K562 (cell line): Measurements from ENCODE around the gene ORMDL1. TPM values are rescaled to one million over a fixed set of nuclear protein-coding genes. Genes with fewer than 3 reads are reported as not detected.
A peak's percentile ranks its signal among the peaks of the same experiment; 100 is the strongest.

Source experiments
- ATAC-seq: fragments of 200-7000 bp; cut with Tn5 transposase; 3 replicates; pipeline ENCODE4 v1.9.1; 2020; ENCODE audit warnings: moderate library complexity
- BruUV-seq: library from RNA; stranded (reverse); fragments of 400-500 nt; replicated peaks from 2 replicates; lab custom pipeline; 2021; lab: Mats Ljungman, UMichigan
- CTCF ChIA-PET: fragments of 300-600 bp; formaldehyde crosslinking; extraction: SDS; loops from one replicate; lab custom pipeline; 2021; ENCODE audit warnings: low intra/inter-chr PET ratio; lab: Yijun Ruan, JAX
- POLR2A ChIA-PET: fragments of 300-600, 350-650 bp; sonication (Branson Sonifier 250); formaldehyde crosslinking; extraction: SDS; loops from one replicate; lab custom pipeline; 2021; ENCODE audit warnings: antibody characterized with exemption, inconsistent platforms; lab: Yijun Ruan, JAX
- DNase-seq, 4 experiments: peaks; one replicate each; pipeline versions ENCODE4 v3.0.0 to v3.0.0-alpha.2; 2011 to 2018; ENCODE audit warnings: low spot score in 3 of 4, mixed read lengths in 3 of 4; ENCODE audit errors: extremely low read depth in 1 of 4
- FAIRE-seq: peaks from 2 replicates; lab custom pipeline; 2011; peaks lifted over from hg19 to GRCh38; lab: Jason Lieb, UNC
- H2AFZ ChIP-seq: 2 replicates; pipeline ENCODE4 v1.6.0; 2011; ENCODE audit warnings: low read depth, low read length, control low read depth, inconsistent platforms
- H3K27ac ChIP-seq: fragments of 200-600 bp; 3 replicates; pipeline ENCODE4 v1.8.0; 2011; ENCODE audit warnings: low read depth, mild to moderate bottlenecking, control low read depth, inconsistent platforms, low read length, moderate library complexity, mixed read lengths; ENCODE audit errors: extremely low read depth
- H3K27me3 ChIP-seq, 2 experiments: fragments of 300-600 bp in 1 of 2; 2 replicates in 1 of 2; 3 replicates in 1 of 2; pipeline versions ENCODE4 v1.6.0 to v1.8.0; 2011; ENCODE audit warnings: inconsistent platforms in 2 of 2, low read length in 2 of 2, mild to moderate bottlenecking in 1 of 2, mixed read lengths in 1 of 2, moderate library complexity in 1 of 2; ENCODE audit not compliant: control insufficient read depth in 2 of 2, insufficient read depth in 2 of 2
- H3K36me3 ChIP-seq: fragments of 300-600 bp; 3 replicates; pipeline ENCODE4 v1.8.0; 2011; ENCODE audit warnings: mild to moderate bottlenecking, low read length, inconsistent platforms; ENCODE audit not compliant: control insufficient read depth, insufficient read depth
- H3K4me1 ChIP-seq, 2 experiments: fragments of 200-600 bp in 1 of 2; replicated peaks in 1 of 2; 2 replicates in 1 of 2; 3 replicates in 1 of 2; pipeline versions ENCODE4 v1.5.1 to v1.8.0; 2011; ENCODE audit warnings: inconsistent platforms in 2 of 2, low read length in 2 of 2, mild to moderate bottlenecking in 1 of 2, mixed read lengths in 1 of 2, moderate library complexity in 1 of 2; ENCODE audit not compliant: control insufficient read depth in 2 of 2, insufficient read depth in 2 of 2
- H3K4me2 ChIP-seq: 2 replicates; pipeline ENCODE4 v1.6.1; 2011; ENCODE audit warnings: low read length, control low read depth, inconsistent platforms, mixed read lengths; ENCODE audit not compliant: insufficient read depth
- H3K4me3 ChIP-seq: fragments of 200-600 bp; sonication (generic), shearing (Covaris generic); 2 replicates; pipeline ENCODE4 v1.5.1; 2016; ENCODE audit warnings: control low read depth, inconsistent platforms
- H3K79me2 ChIP-seq: fragments of 200-600 bp; 3 replicates; pipeline ENCODE4 v1.8.0; 2011; ENCODE audit warnings: low read length, inconsistent platforms; ENCODE audit not compliant: control insufficient read depth, insufficient read depth
- H3K9ac ChIP-seq, 2 experiments: 2 replicates each; pipeline versions ENCODE4 v1.6.0 to v1.6.1; 2011; ENCODE audit warnings: low read depth in 2 of 2, low read length in 2 of 2, control low read depth in 1 of 2, inconsistent platforms in 1 of 2, mild to moderate bottlenecking in 1 of 2, mixed read lengths in 1 of 2; ENCODE audit not compliant: insufficient read depth in 1 of 2
- H3K9me1 ChIP-seq: one replicate; pipeline ENCODE4 v1.6.0; 2011; ENCODE audit warnings: inconsistent platforms, mild to moderate bottlenecking, low read length, moderate library complexity; ENCODE audit not compliant: control insufficient read depth, insufficient read depth
- H3K9me3 ChIP-seq: replicated peaks from 2 replicates; pipeline ENCODE4 v1.5.1; 2011; ENCODE audit warnings: low read depth, low read length, inconsistent platforms; ENCODE audit not compliant: control insufficient read depth, insufficient read depth
- H4K20me1 ChIP-seq: replicated peaks from 2 replicates; pipeline ENCODE4 v1.6.1; 2011; ENCODE audit warnings: low read length, inconsistent platforms, mixed read lengths; ENCODE audit not compliant: control insufficient read depth, insufficient read depth
- ELF1 ChIP-seq: fragments of 200-800 bp; sonication (Bioruptor generic); IDR thresholded peaks from 2 replicates; pipeline ENCODE4 v1.6.1; 2016; ENCODE audit warnings: missing genetic modification characterization, missing compliant biosample characterization
- ETV5 ChIP-seq: sonication (generic); formaldehyde crosslinking; IDR thresholded peaks from 2 replicates; pipeline ENCODE4 v1.4.0; 2020; ENCODE audit warnings: low read depth, mild to moderate bottlenecking, missing genetic modification reagents
- HMG20A ChIP-seq: fragments of 450-650 bp; formaldehyde crosslinking; conservative IDR thresholded peaks from 2 replicates; pipeline ENCODE4 v1.4.0; 2020; ENCODE audit warnings: mild to moderate bottlenecking, mixed read lengths
- HOXB6 ChIP-seq: fragments of 250-450 bp; sonication (Bioruptor Pico); IDR thresholded peaks from 2 replicates; pipeline ENCODE4 v1.5.1; 2022; ENCODE audit warnings: mild to moderate bottlenecking, borderline replicate concordance
- KHSRP ChIP-seq: fragments of 450-650 bp; IDR thresholded peaks from 2 replicates; pipeline ENCODE4 v1.6.1; 2017
- L3MBTL2 ChIP-seq: fragments of 450-650 bp; IDR thresholded peaks from 2 replicates; pipeline ENCODE4 v1.6.1; 2016; ENCODE audit warnings: mild to moderate bottlenecking, moderate library complexity
- MAFK ChIP-seq: IDR thresholded peaks from 2 replicates; pipeline ENCODE4 v1.6.1; 2011; ENCODE audit warnings: low read length, improper control_type of control experiment
- NR3C1 ChIP-seq: sonication (generic); formaldehyde crosslinking; IDR thresholded peaks from 2 replicates; pipeline ENCODE4 v1.8.1; 2022; ENCODE audit warnings: missing genetic modification reagents
- PHTF2 ChIP-seq: fragments of 250-450 bp; sonication (Bioruptor Pico); IDR thresholded peaks from 2 replicates; pipeline ENCODE4 v1.5.0; 2021; ENCODE audit warnings: mild to moderate bottlenecking
- SREBF2 ChIP-seq: sonication (generic); formaldehyde crosslinking; IDR thresholded peaks from 2 replicates; pipeline ENCODE4 v1.4.0; 2020; ENCODE audit warnings: mild to moderate bottlenecking, missing genetic modification reagents
- TEAD2 ChIP-seq: fragments of 450-650 bp; IDR thresholded peaks from 2 replicates; pipeline ENCODE4 v1.6.1; 2016; ENCODE audit warnings: missing genetic modification characterization, control low read depth, missing compliant biosample characterization
- ZNF140 ChIP-seq: fragments of 250-450 bp; sonication (Bioruptor Pico); IDR thresholded peaks from 2 replicates; pipeline ENCODE4 v1.8.0; 2021; ENCODE audit warnings: moderate library complexity, mild to moderate bottlenecking, inconsistent platforms
- ZNF146 ChIP-seq: IDR thresholded peaks from one replicate; pipeline ENCODE4 v1.6.1; 2018; ENCODE audit warnings: missing compliant biosample characterization; ENCODE audit not compliant: unreplicated experiment
- ZNF316 ChIP-seq: fragments of 450-650 bp; IDR thresholded peaks from 2 replicates; pipeline ENCODE4 v1.6.1; 2016
- ZSCAN32 ChIP-seq: fragments of 450-650 bp; formaldehyde crosslinking; IDR thresholded peaks from 2 replicates; pipeline ENCODE4 v1.4.0; 2020; ENCODE audit warnings: mild to moderate bottlenecking, moderate library complexity
- WGBS: fragments of 100-300 bp; shearing (Covaris generic); methylation state at CpG from one replicate; pipeline ENCODE4 v1.1.6; 2016; ENCODE audit warnings: low coverage, mixed read lengths; ENCODE audit not compliant: insufficient coverage; ENCODE audit errors: missing lambda C conversion rate; 5-methylcytosine and 5-hydroxymethylcytosine counted together
- in situ Hi-C: fragments of 300-500 bp; cut with MboI; formaldehyde crosslinking; loops from 4 replicates; pipeline ENCODE4 v1.15.0; 2018; ENCODE audit warnings: inconsistent platforms, mixed read lengths
- intact Hi-C: fragments of 100-400 bp; cut with micrococcal nuclease; formaldehyde crosslinking; loops from 2 replicates; pipeline ENCODE4 v1.14.2; 2022
- polyA plus RNA-seq, 8 experiments: library from polyadenylated mRNA; depleted of rRNA in 4 of 8; stranded (reverse) in 5 of 8; unstranded in 3 of 8; fragments of >200 nt; fragmentation: Nextera tagmentation in 2 of 8; fragmentation: Illumina TruSeq in 1 of 8; extraction: Ambion mirVana in 2 of 8; extraction: Trizol in 1 of 8; gene quantifications; 2 replicates each; pipeline versions ENCODE4 v1.2.1 to v1.2.3, GENCODE V29; 2011 to 2014; ENCODE audit warnings: inconsistent platforms in 1 of 8, missing spikeins in 1 of 8
- total RNA-seq, 7 experiments: library from RNA; depleted of rRNA in 6 of 7; stranded (reverse); fragments of >200 nt in 6 of 7; fragmentation: Illumina TruSeq in 2 of 7; extraction: Trizol in 2 of 7; gene quantifications; 2 replicates each; pipeline versions ENCODE4 v1.2.1 to v1.2.3, GENCODE V29; 2011 to 2021; ENCODE audit warnings: low replicate concordance in 1 of 7
- TF ChIP-seq, protein P1 (sequence below): fragments of 200-800 bp; sonication (Bioruptor generic); IDR thresholded peaks from 2 replicates; pipeline ENCODE4 v1.6.1; 2017; ENCODE audit warnings: missing genetic modification characterization, missing compliant biosample characterization
- TF ChIP-seq, protein P2 (sequence below): fragments of 250-450 bp; sonication (Bioruptor Pico); IDR thresholded peaks from 2 replicates; pipeline ENCODE4 v1.8.0; 2022; ENCODE audit warnings: moderate library complexity, mild to moderate bottlenecking, inconsistent platforms

ORMDL1 gene
- total and polyA plus RNA-seq, 9 of the 15 experiments (the other 6 are each of a cell fraction or from before 2014, with no cell fraction given), result 35.1 to 74.2 (median 50.0) TPM

DNA sequence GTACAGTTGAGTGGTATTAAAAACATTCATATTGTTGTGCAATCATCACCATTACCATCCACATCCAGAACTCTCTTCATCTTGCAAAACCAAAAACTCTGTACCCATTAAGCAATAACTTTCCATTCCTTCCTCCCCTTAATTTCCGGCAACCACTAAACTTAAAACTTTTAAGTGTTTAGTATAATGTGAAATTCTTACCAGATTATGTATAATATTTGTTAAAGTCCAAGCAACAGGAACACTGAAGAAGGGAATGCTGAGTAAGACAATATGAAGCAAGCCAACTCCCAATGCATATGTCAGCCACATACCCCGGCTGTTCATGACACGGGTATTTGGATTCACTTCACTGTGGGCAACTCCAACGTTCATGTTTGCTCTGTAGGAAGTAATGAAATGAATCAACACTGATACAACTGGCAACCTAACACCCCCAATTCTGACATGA, 1.9 kb downstream of the ORMDL1 start (continued):
- no peak for TF ChIP-seq KHSRP
- no peak for TF ChIP-seq ZNF146 (CRISPR knock-in tag)
- peak; percentile 74 for TF ChIP-seq ZNF316
- no peak for TF ChIP-seq HMG20A (CRISPR knock-in tag)
- no peak for TF ChIP-seq PHTF2
- TF ChIP-seq L3MBTL2, result no peak

DNA sequence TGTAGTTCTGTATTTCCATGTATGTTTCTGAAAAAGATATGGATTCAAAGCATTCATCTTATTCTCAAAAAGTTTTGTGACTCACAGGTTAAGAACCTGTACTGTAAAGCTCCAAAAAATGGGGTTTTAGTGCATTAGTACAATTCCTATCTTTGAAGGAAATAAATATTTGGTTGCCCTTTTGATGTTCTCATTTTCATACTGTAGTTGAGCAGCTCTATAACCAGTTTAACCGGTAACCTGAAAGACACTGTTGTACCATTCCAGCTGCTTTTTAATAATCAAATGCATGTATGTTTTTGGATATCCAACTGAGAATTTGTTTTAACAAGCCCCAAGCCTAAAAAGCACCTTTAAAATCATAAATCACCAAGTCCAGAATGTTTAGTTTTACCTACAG, 11.9 kb downstream of the ORMDL1 start:
- peaks cover 75% of the 10 kb centered on the region for H3K36me3 ChIP-seq
- H3K4me1 ChIP-seq, result no peaks in the 10 kb centered on the region; a peak in 1 of 5 replicates
- intact Hi-C loops (no loop called here), in situ Hi-C loops (no loop called here)
- no peaks in the 10 kb centered on the region for H3K9me1 ChIP-seq
- ChIA-PET CTCF (no interaction called here), POLR2A (interaction anchor here (2.1 kb wide), 1 partner anchor 9 kb away, joined by 11 read pairs; the partner anchor contains the start of gene OSGEPL1)
- H3K4me3 ChIP-seq, result no peak overlapping the region
- no peak overlapping the region for H2AFZ ChIP-seq
- FAIRE-seq (no peak), DNase-seq (no peak), ATAC-seq (no peak)
- no TSS peak for BruUV-seq
- no peak overlapping the region for H3K9ac ChIP-seq
- WGBS, result 77% methylated on average over 1 of the region's 1 CpG
- no peaks in the 10 kb centered on the region for H3K9me3 ChIP-seq
- TF ChIP-seq ETV5 (CRISPR knock-in tag), result no peak
- no peak for TF ChIP-seq NR3C1
- no peak for TF ChIP-seq ZSCAN32 (CRISPR knock-in tag)
- TF ChIP-seq ELF1 (tag), result no peak
- no peak for TF ChIP-seq TEAD2
- no peak for TF ChIP-seq HOXB6
- no peak for TF ChIP-seq L3MBTL2
- TF ChIP-seq ZNF140, result no peak
- TF ChIP-seq, protein P1, sequence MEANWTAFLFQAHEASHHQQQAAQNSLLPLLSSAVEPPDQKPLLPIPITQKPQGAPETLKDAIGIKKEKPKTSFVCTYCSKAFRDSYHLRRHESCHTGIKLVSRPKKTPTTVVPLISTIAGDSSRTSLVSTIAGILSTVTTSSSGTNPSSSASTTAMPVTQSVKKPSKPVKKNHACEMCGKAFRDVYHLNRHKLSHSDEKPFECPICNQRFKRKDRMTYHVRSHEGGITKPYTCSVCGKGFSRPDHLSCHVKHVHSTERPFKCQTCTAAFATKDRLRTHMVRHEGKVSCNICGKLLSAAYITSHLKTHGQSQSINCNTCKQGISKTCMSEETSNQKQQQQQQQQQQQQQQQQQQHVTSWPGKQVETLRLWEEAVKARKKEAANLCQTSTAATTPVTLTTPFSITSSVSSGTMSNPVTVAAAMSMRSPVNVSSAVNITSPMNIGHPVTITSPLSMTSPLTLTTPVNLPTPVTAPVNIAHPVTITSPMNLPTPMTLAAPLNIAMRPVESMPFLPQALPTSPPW (CRISPR knock-in tag), result no peak
- TF ChIP-seq, protein P2, sequence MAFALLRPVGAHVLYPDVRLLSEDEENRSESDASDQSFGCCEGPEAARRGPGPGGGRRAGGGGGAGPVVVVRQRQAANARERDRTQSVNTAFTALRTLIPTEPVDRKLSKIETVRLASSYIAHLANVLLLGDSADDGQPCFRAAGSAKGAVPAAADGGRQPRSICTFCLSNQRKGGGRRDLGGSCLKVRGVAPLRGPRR (CRISPR knock-in tag), result no peak
- no peak for TF ChIP-seq SREBF2 (CRISPR knock-in tag)
- TF ChIP-seq MAFK, result no peak
- H3K27me3 ChIP-seq, result no peaks in the 10 kb centered on the region
- no peak overlapping the region for H3K4me2 ChIP-seq
- no peak overlapping the region for H3K27ac ChIP-seq
- H4K20me1 ChIP-seq, result no peaks in the 10 kb centered on the region; the same call in 1 of the 2 replicates
- no peaks in the 10 kb centered on the region for H3K79me2 ChIP-seq
